HCT116 (cell line): ENCODE results near the gene CRISP1. TPM values are rescaled to one million over a fixed set of nuclear protein-coding genes. Genes with fewer than 3 reads are reported as not detected.

Experiments
- CEBPB ChIP-seq: IDR thresholded peaks from 2 replicates; pipeline ENCODE4 v1.6.1; 2012; ENCODE audit warnings: low read depth
- EGR1 ChIP-seq: IDR thresholded peaks from 2 replicates; pipeline ENCODE4 v1.6.1; 2012; ENCODE audit warnings: low read depth
- EZH2 ChIP-seq: fragments of 200-600 bp; sonication (generic); IDR thresholded peaks from 2 replicates; pipeline ENCODE4 v1.6.1; 2017; ENCODE audit warnings: antibody characterized with exemption, mixed run types
- YY1 ChIP-seq: IDR thresholded peaks from 2 replicates; pipeline ENCODE4 v1.6.1; 2011; ENCODE audit warnings: low read length, low read depth, moderate library complexity, mild to moderate bottlenecking; ENCODE audit not compliant: insufficient replicate concordance; ENCODE audit errors: extremely low read depth
- total RNA-seq: library from RNA; stranded (reverse); gene quantifications from one replicate; pipeline ENCODE4 v1.2.1, GENCODE V29; 2021; ENCODE audit not compliant: unreplicated experiment
- TF ChIP-seq, protein P1 (sequence below): IDR thresholded peaks from 2 replicates; pipeline ENCODE4 v1.6.1; 2012; ENCODE audit warnings: low read depth
- TF ChIP-seq, protein P2 (sequence below): IDR thresholded peaks from 2 replicates; pipeline ENCODE4 v1.6.1; 2012
- TF ChIP-seq, protein P3 (sequence below): IDR thresholded peaks from 2 replicates; pipeline ENCODE4 v1.6.1; 2012
- TF ChIP-seq, protein P4 (sequence below), 3 experiments: fragments of 200-600 bp in 1 of 3; sonication (generic) in 1 of 3; IDR thresholded peaks in 2 of 3; conservative IDR thresholded peaks in 1 of 3; 2 replicates each; pipeline ENCODE4 v1.5.1; 2012 to 2017; ENCODE audit warnings: low read depth in 2 of 3, low read length in 2 of 3, antibody characterized with exemption in 1 of 3, borderline replicate concordance in 1 of 3, control low read depth in 1 of 3, mild to moderate bottlenecking in 1 of 3, mixed read lengths in 1 of 3, mixed run types in 1 of 3, moderate library complexity in 1 of 3; ENCODE audit not compliant: insufficient read depth in 1 of 3

Gene CRISP1
- total RNA-seq, 1 experiment from 2014 or later: not detected

DNA sequence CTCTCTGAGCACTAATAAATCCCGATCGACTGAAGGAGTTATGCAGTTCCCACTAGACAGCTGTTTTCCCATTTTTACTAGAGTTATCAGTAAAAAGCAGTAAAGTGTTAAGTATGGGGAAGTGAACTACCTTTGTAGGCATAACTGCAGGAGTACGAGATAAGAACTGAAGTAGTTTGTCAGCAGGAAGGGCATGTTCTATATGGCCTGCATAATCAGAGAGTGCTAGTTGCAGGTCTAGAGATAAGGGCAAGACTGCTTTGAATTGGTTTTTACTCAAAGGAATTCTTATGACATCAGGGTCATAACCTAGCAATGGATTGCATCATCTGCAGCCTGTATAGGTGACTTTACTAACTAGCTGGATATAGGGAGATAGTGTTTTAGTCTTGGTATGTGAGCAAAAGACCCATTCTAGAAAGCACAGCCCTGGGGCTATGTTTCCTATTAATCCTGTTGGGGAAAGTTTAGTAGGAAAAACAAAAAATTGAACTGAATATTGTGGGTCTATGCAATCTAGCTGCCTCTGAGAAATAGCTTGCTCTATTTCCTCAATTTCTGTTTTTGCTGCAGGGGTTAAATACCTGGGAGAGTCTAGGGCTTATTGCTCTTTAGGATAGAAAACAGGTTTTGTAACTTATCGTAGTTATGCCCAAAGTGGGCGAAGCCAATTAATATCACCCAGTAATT is 22.6 kb upstream of the CRISP1 start (continued):
- TF ChIP-seq, protein P1, sequence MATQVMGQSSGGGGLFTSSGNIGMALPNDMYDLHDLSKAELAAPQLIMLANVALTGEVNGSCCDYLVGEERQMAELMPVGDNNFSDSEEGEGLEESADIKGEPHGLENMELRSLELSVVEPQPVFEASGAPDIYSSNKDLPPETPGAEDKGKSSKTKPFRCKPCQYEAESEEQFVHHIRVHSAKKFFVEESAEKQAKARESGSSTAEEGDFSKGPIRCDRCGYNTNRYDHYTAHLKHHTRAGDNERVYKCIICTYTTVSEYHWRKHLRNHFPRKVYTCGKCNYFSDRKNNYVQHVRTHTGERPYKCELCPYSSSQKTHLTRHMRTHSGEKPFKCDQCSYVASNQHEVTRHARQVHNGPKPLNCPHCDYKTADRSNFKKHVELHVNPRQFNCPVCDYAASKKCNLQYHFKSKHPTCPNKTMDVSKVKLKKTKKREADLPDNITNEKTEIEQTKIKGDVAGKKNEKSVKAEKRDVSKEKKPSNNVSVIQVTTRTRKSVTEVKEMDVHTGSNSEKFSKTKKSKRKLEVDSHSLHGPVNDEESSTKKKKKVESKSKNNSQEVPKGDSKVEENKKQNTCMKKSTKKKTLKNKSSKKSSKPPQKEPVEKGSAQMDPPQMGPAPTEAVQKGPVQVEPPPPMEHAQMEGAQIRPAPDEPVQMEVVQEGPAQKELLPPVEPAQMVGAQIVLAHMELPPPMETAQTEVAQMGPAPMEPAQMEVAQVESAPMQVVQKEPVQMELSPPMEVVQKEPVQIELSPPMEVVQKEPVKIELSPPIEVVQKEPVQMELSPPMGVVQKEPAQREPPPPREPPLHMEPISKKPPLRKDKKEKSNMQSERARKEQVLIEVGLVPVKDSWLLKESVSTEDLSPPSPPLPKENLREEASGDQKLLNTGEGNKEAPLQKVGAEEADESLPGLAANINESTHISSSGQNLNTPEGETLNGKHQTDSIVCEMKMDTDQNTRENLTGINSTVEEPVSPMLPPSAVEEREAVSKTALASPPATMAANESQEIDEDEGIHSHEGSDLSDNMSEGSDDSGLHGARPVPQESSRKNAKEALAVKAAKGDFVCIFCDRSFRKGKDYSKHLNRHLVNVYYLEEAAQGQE: no peak
- TF ChIP-seq EZH2: no peak
- TF ChIP-seq YY1: no peak
- TF ChIP-seq EGR1: no peak
- TF ChIP-seq, protein P2, sequence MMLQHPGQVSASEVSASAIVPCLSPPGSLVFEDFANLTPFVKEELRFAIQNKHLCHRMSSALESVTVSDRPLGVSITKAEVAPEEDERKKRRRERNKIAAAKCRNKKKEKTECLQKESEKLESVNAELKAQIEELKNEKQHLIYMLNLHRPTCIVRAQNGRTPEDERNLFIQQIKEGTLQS: no peak
- TF ChIP-seq, protein P3, sequence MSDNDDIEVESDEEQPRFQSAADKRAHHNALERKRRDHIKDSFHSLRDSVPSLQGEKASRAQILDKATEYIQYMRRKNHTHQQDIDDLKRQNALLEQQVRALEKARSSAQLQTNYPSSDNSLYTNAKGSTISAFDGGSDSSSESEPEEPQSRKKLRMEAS: no peak
- TF ChIP-seq, protein P4, sequence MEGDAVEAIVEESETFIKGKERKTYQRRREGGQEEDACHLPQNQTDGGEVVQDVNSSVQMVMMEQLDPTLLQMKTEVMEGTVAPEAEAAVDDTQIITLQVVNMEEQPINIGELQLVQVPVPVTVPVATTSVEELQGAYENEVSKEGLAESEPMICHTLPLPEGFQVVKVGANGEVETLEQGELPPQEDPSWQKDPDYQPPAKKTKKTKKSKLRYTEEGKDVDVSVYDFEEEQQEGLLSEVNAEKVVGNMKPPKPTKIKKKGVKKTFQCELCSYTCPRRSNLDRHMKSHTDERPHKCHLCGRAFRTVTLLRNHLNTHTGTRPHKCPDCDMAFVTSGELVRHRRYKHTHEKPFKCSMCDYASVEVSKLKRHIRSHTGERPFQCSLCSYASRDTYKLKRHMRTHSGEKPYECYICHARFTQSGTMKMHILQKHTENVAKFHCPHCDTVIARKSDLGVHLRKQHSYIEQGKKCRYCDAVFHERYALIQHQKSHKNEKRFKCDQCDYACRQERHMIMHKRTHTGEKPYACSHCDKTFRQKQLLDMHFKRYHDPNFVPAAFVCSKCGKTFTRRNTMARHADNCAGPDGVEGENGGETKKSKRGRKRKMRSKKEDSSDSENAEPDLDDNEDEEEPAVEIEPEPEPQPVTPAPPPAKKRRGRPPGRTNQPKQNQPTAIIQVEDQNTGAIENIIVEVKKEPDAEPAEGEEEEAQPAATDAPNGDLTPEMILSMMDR (IDR thresholded peaks at IDR 0.05 in 2 of 3, conservative IDR thresholded peaks at IDR 0.05 in 1 of 3; ENCODE audit: borderline replicate concordance in 1 of 3, insufficient read depth in 1 of 3, low read depth in 2 of 3, low read length in 2 of 3): no peak
- TF ChIP-seq CEBPB: no peak
- TF ChIP-seq, all 23 proteins: peak for 0
